Right renal cortex interstitium (tissue), 3 donors: Measurements from ENCODE around the gene ASIC5. TPM values are rescaled to one million over a fixed set of nuclear protein-coding genes. Genes with fewer than 3 reads are reported as not detected.
A peak's percentile ranks its signal among the peaks of the same experiment; 100 is the strongest.

Source experiments
- DNase-seq, 3 donors: peaks; one replicate each; pipeline ENCODE4 v3.0.0-alpha.2; 2013; ENCODE audit warnings: low read depth in 3 of 3, low spot score in 2 of 3
- polyA plus RNA-seq, 3 donors: library from polyadenylated mRNA; unstranded; fragments of 120-200 nt; gene quantifications; one replicate each; pipeline ENCODE4 v1.2.1, GENCODE V29; 2013; ENCODE audit not compliant: insufficient read length in 3 of 3

Gene ASIC5
- polyA plus RNA-seq, 3 donors: 0.07 to 0.13 TPM; not detected in 1

DNA sequence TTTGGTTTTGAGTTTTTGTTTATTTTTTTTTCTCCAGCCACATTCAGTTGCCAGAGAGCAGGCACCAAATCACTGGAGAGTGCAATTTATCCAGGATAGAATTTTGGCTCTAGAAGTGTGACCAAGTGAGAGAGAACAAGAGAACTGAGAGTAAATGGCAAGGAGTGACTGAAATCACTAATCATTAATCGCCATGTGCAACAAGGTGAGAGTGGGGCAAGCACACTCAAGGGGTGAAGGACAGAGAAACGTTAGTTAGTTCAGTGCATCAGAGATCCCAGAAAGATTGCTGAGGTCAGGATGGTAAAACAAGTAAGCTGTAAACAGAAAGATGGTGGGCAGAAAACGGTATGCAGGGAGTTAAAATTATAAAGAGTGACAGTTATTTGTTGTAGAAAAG is 17.8 kb upstream of the ASIC5 start:
- no peak for DNase-seq

GRCh38 chr4:155881555-155881954 is 15.5 kb upstream of the ASIC5 start:
- DNase-seq: no peak

DNA sequence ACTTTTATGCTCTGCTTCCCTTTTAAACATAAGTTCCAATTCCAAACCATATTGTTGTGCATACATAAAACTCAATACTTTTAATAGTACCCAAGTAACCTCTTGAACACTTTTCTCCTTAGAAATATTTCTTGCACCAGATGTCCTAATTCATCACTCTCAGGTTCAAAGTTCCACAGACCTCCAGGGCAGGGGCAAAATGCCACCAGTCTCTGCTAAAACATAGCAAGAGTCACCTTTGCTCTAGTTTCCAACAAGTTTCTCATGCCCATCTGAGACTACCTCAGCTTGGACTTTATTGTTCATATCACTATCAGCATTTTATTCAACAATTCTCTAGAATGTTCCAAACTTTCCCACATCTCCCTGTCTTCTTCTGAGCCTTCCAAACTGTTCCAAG is 13.7 kb upstream of the ASIC5 start:
- no peak for DNase-seq

DNA sequence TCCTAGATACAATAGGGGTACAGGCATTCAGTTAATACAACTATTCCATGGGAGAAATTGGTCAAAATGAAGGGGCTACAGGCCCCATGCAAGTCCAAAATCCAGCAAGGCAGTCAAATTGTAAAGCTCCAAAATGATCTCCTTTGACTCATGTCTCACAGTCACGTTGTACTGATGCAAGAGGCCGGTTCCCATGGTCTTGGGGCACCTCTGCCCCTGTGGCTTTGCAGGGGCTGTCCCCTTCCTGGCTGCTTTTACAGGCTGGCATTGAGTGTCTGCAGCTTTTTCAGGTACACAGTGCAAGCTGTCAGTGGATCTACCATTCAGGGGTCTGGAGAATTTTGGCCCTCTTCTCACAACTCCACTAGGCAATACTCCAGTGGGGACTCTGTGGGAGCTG is 12.5 kb upstream of the ASIC5 start:
- DNase-seq: no peak

GRCh38 chr4:155877971-155878370 is 11.9 kb upstream of the ASIC5 start:
- no peak for DNase-seq

GRCh38 chr4:155875878-155876277 is 9.8 kb upstream of the ASIC5 start:
- DNase-seq: no peak

DNA sequence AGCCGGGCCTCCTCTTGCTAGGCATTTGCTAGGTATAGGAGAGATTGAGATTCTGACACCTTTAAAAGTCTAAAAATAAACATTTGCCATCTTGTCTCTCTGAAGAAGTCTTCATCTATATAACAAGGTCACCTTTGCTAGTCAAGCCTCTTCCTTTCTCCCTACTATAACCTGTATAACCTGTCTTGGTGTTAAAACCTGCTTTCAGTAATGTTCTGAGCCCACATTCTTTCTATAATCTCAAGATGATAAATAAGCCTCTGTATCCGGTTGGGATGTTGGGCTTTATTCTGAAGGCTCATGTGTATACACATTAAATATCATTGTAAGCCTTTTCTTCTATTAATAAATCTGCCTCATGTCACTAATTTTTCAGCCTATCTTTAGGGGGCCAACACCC is 10.2 kb downstream of the ASIC5 start:
- DNase-seq: no peak

DNA sequence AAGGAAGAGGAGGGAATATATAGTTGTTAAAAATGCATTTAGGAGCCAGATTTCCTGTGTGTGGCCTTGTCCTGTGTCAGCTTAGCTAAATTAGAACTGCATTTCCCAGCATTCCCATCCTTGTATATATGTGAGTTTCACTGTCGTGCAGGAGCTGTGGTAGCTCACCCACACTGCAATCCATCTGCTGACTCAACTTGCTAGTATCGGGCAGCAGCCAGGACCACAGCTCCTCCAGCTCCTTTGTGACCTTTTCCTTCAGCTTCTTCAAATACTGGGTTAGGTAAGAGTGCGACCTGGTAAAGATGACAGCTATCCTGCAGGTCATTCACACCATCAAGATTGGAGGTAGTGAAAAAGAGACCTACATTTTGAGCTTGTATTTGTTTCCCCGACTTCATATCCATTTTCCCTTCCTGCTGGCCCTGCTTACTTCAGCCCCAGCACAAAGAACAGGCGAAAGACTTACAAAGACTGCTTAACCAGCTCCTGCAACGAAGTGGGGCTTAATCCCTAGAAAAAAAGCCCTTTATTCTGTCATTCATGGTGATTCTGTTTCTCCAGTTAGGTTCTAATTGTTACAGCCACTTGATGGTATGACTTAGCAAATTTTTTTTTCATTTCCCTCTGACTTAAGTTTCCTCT is 11.4 kb downstream of the ASIC5 start:
- DNase-seq: no peak

DNA sequence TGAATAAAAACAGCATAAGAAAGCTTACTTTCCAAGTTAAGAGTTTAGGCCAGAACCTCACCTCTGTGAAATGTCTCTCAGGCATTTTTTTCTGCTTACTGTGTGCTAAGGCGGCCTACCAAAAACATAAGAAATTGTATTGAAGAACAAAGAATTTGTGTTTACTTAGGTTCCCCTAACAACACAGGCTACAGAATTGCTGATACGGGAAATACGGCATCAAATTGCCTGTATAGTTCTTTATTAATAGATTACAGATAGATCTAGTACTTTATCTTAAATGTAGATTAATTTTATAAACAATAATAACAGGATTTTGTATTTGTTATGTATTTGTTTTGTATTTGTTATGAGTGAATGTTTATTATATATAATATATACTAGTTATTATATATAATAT is 12.9 kb downstream of the ASIC5 start:
- DNase-seq: no peak

GRCh38 chr4:155849042-155849441 is 17.0 kb downstream of the ASIC5 start:
- DNase-seq: no peak

GRCh38 chr4:155846929-155847328 is 19.1 kb downstream of the ASIC5 start:
- DNase-seq: no peak

GRCh38 chr4:155842080-155842479 is 24.0 kb downstream of the ASIC5 start:
- DNase-seq: no peak

GRCh38 chr4:155837203-155837796 is 28.8 kb downstream of the ASIC5 start:
- DNase-seq: no peak

GRCh38 chr4:155832664-155833063 is 33.4 kb downstream of the ASIC5 start:
- DNase-seq: no peak

DNA sequence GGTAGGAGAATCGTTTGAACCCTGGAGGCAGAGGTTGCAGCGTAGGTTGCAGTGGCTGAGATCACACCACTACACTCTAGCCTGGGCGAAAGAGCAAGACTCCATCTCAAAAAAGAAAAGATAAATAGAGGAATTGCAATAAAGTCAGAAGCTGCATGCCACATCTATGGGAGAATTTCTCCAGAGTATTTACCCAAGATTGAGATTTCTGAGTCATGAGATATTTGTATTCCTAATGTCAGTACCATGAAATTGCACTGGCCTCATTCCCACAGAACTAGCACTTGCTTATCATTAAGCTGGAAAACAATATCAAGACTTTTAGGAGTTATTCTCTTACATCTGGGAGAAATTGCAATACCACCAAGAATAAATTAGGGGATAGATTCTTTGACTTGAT is 37.4 kb downstream of the ASIC5 start:
- DNase-seq: no peak

GRCh38 chr4:155822572-155822971 is 43.5 kb downstream of the ASIC5 start:
- no peak for DNase-seq

GRCh38 chr4:155820887-155821518 is 45.1 kb downstream of the ASIC5 start:
- no peak for DNase-seq

- DNase-seq: no peak
Measured at GRCh38 chr4:155819066-155819465, 47.0 kb downstream of the ASIC5 start.

- no peak for DNase-seq
Measured at GRCh38 chr4:155818639-155819038, 47.4 kb downstream of the ASIC5 start.

- DNase-seq: no peak
Measured at GRCh38 chr4:155811083-155811482, 55.0 kb downstream of the ASIC5 start.

- peak in 2 of 3 donors; percentile 42 to 67 for DNase-seq
Measured at GRCh38 chr4:155809835-155810234, 56.2 kb downstream of the ASIC5 start.

DNA sequence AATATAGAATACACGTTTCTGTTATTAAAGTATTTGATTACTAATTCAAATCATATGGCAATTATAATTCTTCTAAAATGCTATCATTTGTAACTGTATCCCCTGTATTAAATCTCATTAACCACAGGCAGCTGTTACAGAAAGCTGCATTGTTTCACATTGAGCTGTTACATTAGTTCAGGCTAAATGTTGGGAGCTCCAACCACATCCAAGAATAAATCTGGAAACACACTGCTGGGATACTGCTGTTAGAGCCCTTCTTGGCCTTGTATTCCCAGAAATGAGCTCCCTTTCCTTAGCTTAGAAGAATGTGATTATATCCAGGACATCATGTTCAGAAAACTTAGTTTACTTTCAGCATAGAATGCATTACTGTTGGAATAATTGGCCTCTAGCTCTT is 59.1 kb downstream of the ASIC5 start:
- DNase-seq: no peak
